ENCODE results near the gene DIMT1.

The DIMT1 gene

GRCh38 chr5:62369039-62369438, 34.7 kb downstream of the DIMT1 start:
- DNase-seq (ENCODE audit: low spot score) = no peak

- no peak for DNase-seq (ENCODE audit: low spot score)
Measured at GRCh38 chr5:62362701-62363100, 41.0 kb downstream of the DIMT1 start.

GRCh38 chr5:62354028-62354874, 49.5 kb downstream of the DIMT1 start:
- DNase-seq (ENCODE audit: low spot score) = peak; percentile 56

- DNase-seq (ENCODE audit: low spot score) = no peak
Measured at GRCh38 chr5:62348723-62349481, 54.8 kb downstream of the DIMT1 start.

- no peak for DNase-seq (ENCODE audit: low spot score)
Measured at GRCh38 chr5:62347928-62348327, 55.8 kb downstream of the DIMT1 start.

- DNase-seq (ENCODE audit: low spot score) = no peak
Measured at GRCh38 chr5:62346748-62347147, 57.0 kb downstream of the DIMT1 start.

- DNase-seq (ENCODE audit: low spot score) = no peak
Measured at GRCh38 chr5:62343428-62343827, 60.3 kb downstream of the DIMT1 start.

- no peak for DNase-seq (ENCODE audit: low spot score)
Measured at GRCh38 chr5:62342476-62342837, 61.2 kb downstream of the DIMT1 start.

- DNase-seq (ENCODE audit: low spot score) = no peak
Measured at GRCh38 chr5:62341783-62342475, 61.8 kb downstream of the DIMT1 start.

GRCh38 chr5:62340979-62341378, 62.7 kb downstream of the DIMT1 start:
- DNase-seq (ENCODE audit: low spot score) = no peak

- DNase-seq (ENCODE audit: low spot score) = no peak
Measured at GRCh38 chr5:62340392-62340791, 63.3 kb downstream of the DIMT1 start.

Measured in cerebellar cortex (tissue), 1 donor.